Vagina (tissue), 2 donors: ENCODE data around the gene IQGAP3. TPM values are rescaled to one million over a fixed set of nuclear protein-coding genes. Genes with fewer than 3 reads are reported as not detected.
"Not testable (repeated sequence)": the region's sequence is repeated elsewhere in the genome, so short reads cannot be mapped to it uniquely, and the experiment has no call there.

ENCODE experiments used
- DNase-seq, 2 donors: peaks; one replicate each; pipeline ENCODE4 v3.0.0-alpha.2; 2017; ENCODE audit errors: extremely low spot score in 2 of 2
- H3K27ac ChIP-seq: fragments of 200-600 bp; sonication (generic); one replicate; pipeline ENCODE4 v1.5.1; 2019
- H3K27me3 ChIP-seq: fragments of 200-600 bp; sonication (generic); one replicate; pipeline ENCODE4 v1.5.1; 2019
- H3K36me3 ChIP-seq, 2 donors: fragments of 200-600 bp; sonication (generic); one replicate each; pipeline ENCODE4 v1.5.1; 2017 to 2019
- H3K4me1 ChIP-seq: fragments of 200-600 bp; sonication (generic); one replicate; pipeline ENCODE4 v1.5.1; 2019
- H3K4me3 ChIP-seq, 2 donors: fragments of 200-600 bp; sonication (generic); 1 replicate in 1 of 2; 2 replicates in 1 of 2; pipeline ENCODE4 v1.5.1; 2016 to 2019
- H3K9me3 ChIP-seq: fragments of 200-600 bp; sonication (generic); one replicate; pipeline ENCODE4 v1.5.1; 2019
- CTCF ChIP-seq, 3 experiments: fragments of 450-650 bp in 2 of 3; fragments of 200-600 bp in 1 of 3; sonication (generic) in 1 of 3; IDR thresholded peaks; one replicate each; pipeline ENCODE4 v1.5.1; 2017 to 2019; ENCODE audit warnings: antibody characterized with exemption in 3 of 3, mild to moderate bottlenecking in 2 of 3, moderate library complexity in 2 of 3
- POLR2A ChIP-seq, 2 donors: fragments of 450-650 bp; IDR thresholded peaks; one replicate each; pipeline ENCODE4 v1.6.1; 2017; ENCODE audit warnings: antibody characterized with exemption in 2 of 2, mild to moderate bottlenecking in 2 of 2, moderate library complexity in 2 of 2
- POLR2AphosphoS5 ChIP-seq, 2 donors: sonication (generic); formaldehyde crosslinking; IDR thresholded peaks; one replicate each; pipeline ENCODE4 v1.9.0; 2017; ENCODE audit warnings: antibody characterized with exemption in 2 of 2, mild to moderate bottlenecking in 2 of 2, low read depth in 1 of 2; ENCODE audit not compliant: insufficient read depth in 1 of 2
- intact Hi-C: fragments of 100-400 bp; cut with DNase I; formaldehyde crosslinking; loops from one replicate; pipeline ENCODE4 v1.15.1; 2023
- total RNA-seq: library from RNA; depleted of rRNA; stranded (reverse); fragments of >200 nt; gene quantifications from one replicate; pipeline ENCODE4 v1.2.3, GENCODE V29; 2016

IQGAP3 gene
- total RNA-seq, 1 donor from 2014 or later, result 2.9 TPM

GRCh38 chr1:156591181-156591431, 18.7 kb upstream of the IQGAP3 start:
- Histone ChIP-seq H3K4me1 (peaks cover 20% of the 10 kb centered on the region), H3K27ac (peak overlapping the region; percentile 84), H3K9me3 (no peaks in the 10 kb centered on the region), H3K27me3 (no peaks in the 10 kb centered on the region), H3K4me3 (peak overlapping the region; percentile 65 to 81), H3K36me3 (peaks cover 0 to 19% of the 10 kb centered on the region in 2 donors)
- no peak for DNase-seq
- TF ChIP-seq CTCF (IDR thresholded peaks at IDR 0.05) (no peak), POLR2AphosphoS5 (IDR thresholded peaks at IDR 0.05; ENCODE audit: insufficient read depth in 1 of 2, low read depth in 1 of 2) (no peak), POLR2A (IDR thresholded peaks at IDR 0.05) (no peak)
- intact Hi-C loops, result no loop called here

GRCh38 chr1:156590326-156591180, 18.2 kb upstream of the IQGAP3 start:
- no peak for DNase-seq
- Histone ChIP-seq H3K4me3 (peak overlapping the region in 1 of 2 donors; percentile 81), H3K4me1 (peaks cover 20% of the 10 kb centered on the region), H3K27ac (peak overlapping the region; percentile 84), H3K36me3 (peaks cover 0 to 13% of the 10 kb centered on the region in 2 donors), H3K27me3 (no peaks in the 10 kb centered on the region), H3K9me3 (no peaks in the 10 kb centered on the region)
- TF ChIP-seq CTCF (IDR thresholded peaks at IDR 0.05) (no peak), POLR2A (IDR thresholded peaks at IDR 0.05) (no peak), POLR2AphosphoS5 (IDR thresholded peaks at IDR 0.05; ENCODE audit: insufficient read depth in 1 of 2, low read depth in 1 of 2) (no peak)
- intact Hi-C loops, result no loop called here

- Histone ChIP-seq H3K27ac (no peak overlapping the region), H3K9me3 (no peaks in the 10 kb centered on the region), H3K27me3 (no peaks in the 10 kb centered on the region), H3K4me1 (peaks cover 20% of the 10 kb centered on the region), H3K36me3 (peaks cover 0 to 7% of the 10 kb centered on the region in 2 donors), H3K4me3 (no peak overlapping the region)
- DNase-seq, result no peak
- intact Hi-C loops, result loop anchor here (10.0 kb wide), 2 partner anchors 75 to 205 kb away; no protein-coding TSS in a partner anchor
- TF ChIP-seq POLR2A (IDR thresholded peaks at IDR 0.05) (no peak), POLR2AphosphoS5 (IDR thresholded peaks at IDR 0.05; ENCODE audit: insufficient read depth in 1 of 2, low read depth in 1 of 2) (no peak), CTCF (IDR thresholded peaks at IDR 0.05) (no peak)
These were observed 17.2 kb upstream of the IQGAP3 start for GRCh38 chr1:156589546-156589945.

- H3K4me3 ChIP-seq, H3K9me3 ChIP-seq, DNase-seq, H3K27ac ChIP-seq, H3K36me3 ChIP-seq, H3K27me3 ChIP-seq: not testable (repeated sequence)
- intact Hi-C loops, result loop anchor here (10.0 kb wide), 2 partner anchors 73 to 203 kb away; no protein-coding TSS in a partner anchor
- peaks cover 18% of the 10 kb centered on the region for H3K4me1 ChIP-seq
These were observed 15.6 kb upstream of the IQGAP3 start for GRCh38 chr1:156587927-156588326.

GRCh38 chr1:156586892-156587477, 14.6 kb upstream of the IQGAP3 start:
- Histone ChIP-seq H3K36me3 (no peaks in the 10 kb centered on the region), H3K4me3 (no peak overlapping the region), H3K9me3 (no peaks in the 10 kb centered on the region), H3K27me3 (no peaks in the 10 kb centered on the region), H3K4me1 (peaks cover 9% of the 10 kb centered on the region), H3K27ac (no peak overlapping the region)
- no peak for TF ChIP-seq CTCF (IDR thresholded peaks at IDR 0.05)
- TF ChIP-seq POLR2AphosphoS5 (IDR thresholded peaks at IDR 0.05; ENCODE audit: insufficient read depth in 1 of 2, low read depth in 1 of 2), result no peak
- TF ChIP-seq POLR2A (IDR thresholded peaks at IDR 0.05), result no peak
- DNase-seq, result no peak
- intact Hi-C loops, result loop anchor here (10.0 kb wide), 2 partner anchors 72 to 202 kb away; no protein-coding TSS in a partner anchor
